Activated CD4-positive, alpha-beta memory T cell treated with anti-CD3 and anti-CD28 coated beads for 36 hours (primary cell): ENCODE data around the gene PLPP6. TPM values are rescaled to one million over a fixed set of nuclear protein-coding genes. Genes with fewer than 3 reads are reported as not detected.

ENCODE experiments used
- CTCF ChIA-PET: fragments of 350-600 bp; sonication (Branson Sonifier 250); formaldehyde crosslinking; loops from one replicate; lab custom pipeline; 2021; ENCODE audit warnings: antibody characterized with exemption, inconsistent platforms; lab: Charles Lee
- POLR2A ChIA-PET: fragments of 350-600 bp; sonication (Branson Sonifier 250); formaldehyde crosslinking; loops from one replicate; lab custom pipeline; 2021; ENCODE audit warnings: antibody characterized with exemption; lab: Charles Lee
- DNase-seq: peaks from one replicate; pipeline ENCODE4 v3.0.0-alpha.2; 2020
- H3K27ac Mint-ChIP-seq: one replicate; pipeline ENCODE4 v1.8.0; 2021; ENCODE audit warnings: mixed read lengths
- H3K27me3 Mint-ChIP-seq: one replicate; pipeline ENCODE4 v1.8.0; 2021; ENCODE audit warnings: mixed read lengths
- H3K36me3 Mint-ChIP-seq: one replicate; pipeline ENCODE4 v1.8.0; 2021; ENCODE audit warnings: mixed read lengths
- H3K4me1 Mint-ChIP-seq: one replicate; pipeline ENCODE4 v1.8.0; 2021; ENCODE audit warnings: low read depth, mixed read lengths
- H3K4me3 Mint-ChIP-seq: one replicate; pipeline ENCODE4 v1.8.0; 2021; ENCODE audit warnings: mild to moderate bottlenecking, mixed read lengths
- H3K9me3 Mint-ChIP-seq: one replicate; pipeline ENCODE4 v1.8.0; 2021; ENCODE audit warnings: mixed read lengths
- intact Hi-C: fragments of 100-400 bp; cut with micrococcal nuclease; formaldehyde crosslinking; loops from one replicate; pipeline ENCODE4 v1.15.1; 2023
- total RNA-seq, 2 experiments: library from RNA; stranded (reverse); gene quantifications; one replicate each; pipeline ENCODE4 v1.2.3, GENCODE V29; 2021

The PLPP6 gene
- total RNA-seq, 2 experiments from 2014 or later, result 4.4 to 4.6 TPM

DNA sequence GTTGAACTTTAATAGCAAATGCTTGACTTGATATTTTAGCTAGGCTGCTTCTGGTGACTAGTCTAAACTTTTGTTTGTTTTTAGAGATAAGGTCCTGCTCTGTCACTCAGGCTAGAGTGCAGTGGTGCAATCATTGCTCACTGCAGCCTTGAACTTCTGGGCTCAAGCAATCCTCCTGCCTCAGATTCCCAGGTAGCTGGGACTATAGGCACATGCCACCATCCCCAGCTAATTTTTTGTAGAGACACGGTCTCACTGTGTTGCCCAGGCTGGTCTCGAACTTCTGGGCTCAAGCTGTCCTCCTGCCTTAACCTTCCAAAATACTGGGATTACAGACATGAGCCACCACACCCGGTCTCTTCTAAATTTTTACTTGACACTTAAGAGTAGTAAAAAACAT is 38.0 kb downstream of the PLPP6 start:
- Mint-ChIP-seq H3K27ac (no peak overlapping the region), H3K9me3 (no peaks in the 10 kb centered on the region), H3K4me3 (no peak overlapping the region), H3K36me3 (peaks cover 28% of the 10 kb centered on the region), H3K4me1 (peaks cover 24% of the 10 kb centered on the region), H3K27me3 (no peaks in the 10 kb centered on the region)
- intact Hi-C loops, result no loop called here
- POLR2A ChIA-PET, result no interaction called here
- no peak for DNase-seq
- CTCF ChIA-PET, result no interaction called here

DNA sequence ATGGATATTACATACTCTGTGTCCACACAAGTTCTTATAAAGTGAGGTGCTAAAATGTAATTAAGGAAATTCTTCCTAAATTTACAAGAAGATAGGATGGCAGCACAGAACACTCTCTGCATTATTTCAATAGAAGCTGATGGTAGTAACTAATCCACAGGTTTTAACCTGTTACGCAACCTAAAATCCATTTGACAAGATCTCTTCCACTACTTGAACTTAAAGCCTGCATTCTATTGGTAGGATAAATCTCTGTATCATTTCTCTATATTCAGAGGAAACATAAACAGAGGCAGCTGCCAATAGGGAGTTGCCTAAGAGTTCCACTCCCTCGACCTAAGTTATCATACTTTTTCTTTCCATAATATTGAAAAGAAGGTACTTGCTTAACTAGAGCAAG is 38.8 kb downstream of the PLPP6 start:
- H3K27ac Mint-ChIP-seq, result no peak overlapping the region
- H3K27me3 Mint-ChIP-seq, result no peaks in the 10 kb centered on the region
- H3K36me3 Mint-ChIP-seq, result peaks cover 30% of the 10 kb centered on the region
- intact Hi-C loops, result no loop called here
- no peaks in the 10 kb centered on the region for H3K9me3 Mint-ChIP-seq
- H3K4me1 Mint-ChIP-seq, result peaks cover 23% of the 10 kb centered on the region
- ChIA-PET CTCF (interaction anchor here (1.1 kb wide), 1 partner anchor 96 kb away, joined by 3 read pairs; no protein-coding TSS in a partner anchor), POLR2A (no interaction called here)
- H3K4me3 Mint-ChIP-seq, result no peak overlapping the region
- no peak for DNase-seq

DNA sequence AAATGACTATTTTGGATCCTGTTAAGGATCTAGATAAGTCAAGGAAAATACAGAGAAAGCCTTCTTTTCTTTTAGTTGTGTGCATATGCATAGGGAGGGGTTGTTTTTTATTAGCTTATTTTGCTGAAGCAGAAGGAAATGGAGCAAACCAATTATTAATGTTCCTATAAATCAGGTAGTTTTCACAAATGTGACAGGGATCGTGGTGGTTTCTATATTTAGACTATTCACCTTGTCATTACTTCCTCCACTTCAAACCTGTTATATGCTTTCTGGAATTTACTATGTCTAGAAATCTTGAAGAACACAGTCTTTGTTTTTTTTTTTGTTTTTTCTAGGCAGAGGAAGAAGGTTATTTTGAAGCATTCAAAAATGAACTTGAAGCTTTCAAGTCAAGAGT is 39.4 kb downstream of the PLPP6 start:
- Mint-ChIP-seq H3K27ac (no peak overlapping the region), H3K9me3 (no peaks in the 10 kb centered on the region), H3K4me1 (peaks cover 19% of the 10 kb centered on the region), H3K27me3 (no peaks in the 10 kb centered on the region), H3K36me3 (peaks cover 29% of the 10 kb centered on the region), H3K4me3 (no peak overlapping the region)
- ChIA-PET CTCF (interaction anchor here (1.1 to 1.8 kb wide), 2 partner anchors 58 to 97 kb away, joined by 3 to 5 read pairs; no protein-coding TSS in a partner anchor), POLR2A (no interaction called here)
- intact Hi-C loops, result no loop called here
- no peak for DNase-seq

DNA sequence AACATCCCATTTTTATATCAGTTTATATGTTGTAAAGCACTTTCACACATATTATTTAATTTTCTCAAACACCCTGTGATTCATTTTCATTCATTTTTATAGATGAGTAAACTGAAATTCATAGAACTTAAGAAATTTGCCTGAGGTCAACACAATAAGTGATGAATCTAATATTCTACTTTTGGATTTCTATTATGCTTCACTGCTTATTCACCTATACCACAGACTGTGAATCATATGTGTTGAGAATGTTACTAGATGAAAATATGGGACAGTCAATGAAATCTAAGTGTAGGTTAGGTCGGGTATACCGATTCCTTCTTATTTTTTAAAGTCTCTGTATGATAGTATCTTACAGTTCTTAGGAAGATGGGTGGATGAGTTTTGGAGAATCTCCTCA is 42.0 kb downstream of the PLPP6 start:
- H3K27ac Mint-ChIP-seq, result no peak overlapping the region
- no peaks in the 10 kb centered on the region for H3K27me3 Mint-ChIP-seq
- POLR2A ChIA-PET, result interaction anchor here (0.9 kb wide), 1 partner anchor 36 kb away, joined by 3 read pairs; no protein-coding TSS in a partner anchor

DNA sequence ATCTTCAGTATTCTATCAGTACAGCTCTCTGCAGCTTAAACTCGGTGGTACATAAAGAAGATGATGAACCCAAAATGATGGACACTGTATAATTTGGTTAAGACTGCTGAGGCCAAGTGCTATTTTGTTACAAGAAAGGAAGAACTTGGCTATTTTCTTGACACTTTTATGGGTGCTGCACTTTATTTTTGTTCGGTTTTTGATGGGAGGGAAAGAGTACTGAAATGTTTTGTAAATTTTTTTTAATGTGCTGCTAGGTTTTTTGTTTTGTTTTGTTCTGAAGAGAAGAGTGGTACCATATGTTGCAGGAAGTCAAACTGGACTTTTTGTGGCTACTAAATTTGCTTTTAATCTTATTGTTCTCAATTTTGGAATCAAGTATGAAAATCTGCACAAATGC is 43.9 kb downstream of the PLPP6 start:
- intact Hi-C loops, result no loop called here
- Mint-ChIP-seq H3K4me1 (peaks cover 15% of the 10 kb centered on the region), H3K36me3 (peaks cover 37% of the 10 kb centered on the region), H3K27me3 (no peaks in the 10 kb centered on the region), H3K27ac (peak overlapping the region; percentile 4), H3K4me3 (no peak overlapping the region), H3K9me3 (no peaks in the 10 kb centered on the region)
- CTCF ChIA-PET, result interaction anchor here (1.1 kb wide), 1 partner anchor 101 kb away, joined by 3 read pairs; no protein-coding TSS in a partner anchor
- POLR2A ChIA-PET, result no interaction called here
- no peak for DNase-seq

More for the DNA sequence above, 42.0 kb downstream of the PLPP6 start:
- no peaks in the 10 kb centered on the region for H3K9me3 Mint-ChIP-seq
- no peak for DNase-seq
- H3K36me3 Mint-ChIP-seq, result peaks cover 34% of the 10 kb centered on the region
- CTCF ChIA-PET, result no interaction called here
- intact Hi-C loops, result no loop called here
- no peak overlapping the region for H3K4me3 Mint-ChIP-seq
- peaks cover 15% of the 10 kb centered on the region for H3K4me1 Mint-ChIP-seq

DNA sequence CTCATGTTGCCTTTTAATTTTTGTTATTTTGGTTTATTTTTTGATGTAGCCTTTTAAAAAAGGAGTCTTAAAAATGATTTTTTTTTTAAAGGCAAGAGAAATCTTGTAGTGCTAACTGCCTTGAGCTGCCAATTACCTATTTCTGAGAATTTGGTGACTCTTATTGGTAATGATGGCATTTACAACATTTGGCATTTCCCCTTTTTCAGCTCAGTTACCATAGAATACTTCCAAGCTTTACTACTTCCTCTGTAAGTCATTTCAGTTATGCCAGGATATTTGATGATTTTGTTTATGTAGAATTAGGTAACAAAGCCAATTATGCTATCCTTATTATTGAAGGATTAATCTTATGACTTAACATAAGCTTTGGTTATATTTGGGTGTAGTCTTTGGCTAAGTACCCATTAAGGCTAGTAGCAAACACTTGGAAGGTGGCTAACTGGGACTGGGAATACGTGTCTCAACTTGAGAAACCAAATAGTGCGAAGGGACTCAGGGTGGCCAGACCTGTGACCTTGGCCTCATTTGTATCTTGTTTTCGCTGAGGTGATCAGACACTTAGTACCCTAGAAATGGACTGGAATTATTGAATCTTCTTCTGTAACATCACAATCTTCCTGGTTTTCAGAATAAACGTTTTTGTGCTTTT is 45.0 kb downstream of the PLPP6 start:
- no peaks in the 10 kb centered on the region for H3K27me3 Mint-ChIP-seq
- peaks cover 26% of the 10 kb centered on the region for H3K36me3 Mint-ChIP-seq
- peaks cover 12% of the 10 kb centered on the region for H3K4me1 Mint-ChIP-seq
- ChIA-PET CTCF (interaction anchor here (1.1 kb wide), 1 partner anchor 102 kb away, joined by 3 read pairs; no protein-coding TSS in a partner anchor), POLR2A (interaction anchor here (1.4 kb wide), 1 partner anchor 33 kb away, joined by 4 read pairs; no protein-coding TSS in a partner anchor)
- intact Hi-C loops, result no loop called here
- H3K27ac Mint-ChIP-seq, result no peak overlapping the region
- H3K4me3 Mint-ChIP-seq, result no peak overlapping the region
- no peak for DNase-seq
- H3K9me3 Mint-ChIP-seq, result no peaks in the 10 kb centered on the region

DNA sequence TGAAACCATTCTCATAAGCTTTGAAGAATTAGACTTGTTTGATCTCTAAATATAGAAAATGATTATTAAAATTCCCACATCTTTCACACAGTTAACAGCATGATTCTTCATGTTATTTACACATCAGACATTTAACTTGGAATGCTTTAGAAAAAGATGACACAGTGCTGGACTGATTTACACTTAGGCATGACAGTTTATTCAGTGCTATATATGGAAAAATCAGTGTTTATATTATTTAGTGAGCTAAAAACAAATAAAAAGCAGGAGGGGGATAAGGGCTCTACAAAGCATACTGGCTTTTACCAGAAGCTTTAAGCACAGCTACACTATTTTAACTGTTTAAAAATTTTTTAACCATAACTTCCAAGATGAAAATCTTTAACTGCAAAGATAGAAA is 47.3 kb downstream of the PLPP6 start:
- peaks cover 5% of the 10 kb centered on the region for H3K9me3 Mint-ChIP-seq
- ChIA-PET POLR2A (no interaction called here), CTCF (no interaction called here)
- DNase-seq, result no peak
- H3K27ac Mint-ChIP-seq, result no peak overlapping the region
- intact Hi-C loops, result no loop called here
- peaks cover 3% of the 10 kb centered on the region for H3K4me1 Mint-ChIP-seq
- H3K27me3 Mint-ChIP-seq, result no peaks in the 10 kb centered on the region
- H3K36me3 Mint-ChIP-seq, result peaks cover 18% of the 10 kb centered on the region
- no peak overlapping the region for H3K4me3 Mint-ChIP-seq

DNA sequence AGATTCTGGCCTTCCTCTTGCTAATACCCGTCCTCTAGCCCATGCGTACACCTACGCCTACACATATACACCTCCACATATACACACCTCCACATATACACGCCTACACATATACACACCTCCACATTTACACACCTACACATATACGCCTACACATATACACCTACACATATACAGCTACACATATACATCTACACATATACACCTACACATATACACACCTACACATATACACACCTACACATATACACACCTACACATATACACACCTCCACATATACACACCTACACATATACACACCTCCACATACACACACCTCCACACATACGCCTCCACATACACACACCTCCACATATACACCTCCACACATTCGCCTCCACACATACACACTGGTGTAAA is 51.8 kb downstream of the PLPP6 start:
- no peak for DNase-seq
- H3K4me3 Mint-ChIP-seq, result no peak overlapping the region
- POLR2A ChIA-PET, result no interaction called here
- no peaks in the 10 kb centered on the region for H3K4me1 Mint-ChIP-seq
- intact Hi-C loops, result no loop called here
- CTCF ChIA-PET, result no interaction called here
- no peaks in the 10 kb centered on the region for H3K27me3 Mint-ChIP-seq
- H3K27ac Mint-ChIP-seq, result peak overlapping the region; percentile 2
- peaks cover 12% of the 10 kb centered on the region for H3K36me3 Mint-ChIP-seq
- peaks cover 5% of the 10 kb centered on the region for H3K9me3 Mint-ChIP-seq

DNA sequence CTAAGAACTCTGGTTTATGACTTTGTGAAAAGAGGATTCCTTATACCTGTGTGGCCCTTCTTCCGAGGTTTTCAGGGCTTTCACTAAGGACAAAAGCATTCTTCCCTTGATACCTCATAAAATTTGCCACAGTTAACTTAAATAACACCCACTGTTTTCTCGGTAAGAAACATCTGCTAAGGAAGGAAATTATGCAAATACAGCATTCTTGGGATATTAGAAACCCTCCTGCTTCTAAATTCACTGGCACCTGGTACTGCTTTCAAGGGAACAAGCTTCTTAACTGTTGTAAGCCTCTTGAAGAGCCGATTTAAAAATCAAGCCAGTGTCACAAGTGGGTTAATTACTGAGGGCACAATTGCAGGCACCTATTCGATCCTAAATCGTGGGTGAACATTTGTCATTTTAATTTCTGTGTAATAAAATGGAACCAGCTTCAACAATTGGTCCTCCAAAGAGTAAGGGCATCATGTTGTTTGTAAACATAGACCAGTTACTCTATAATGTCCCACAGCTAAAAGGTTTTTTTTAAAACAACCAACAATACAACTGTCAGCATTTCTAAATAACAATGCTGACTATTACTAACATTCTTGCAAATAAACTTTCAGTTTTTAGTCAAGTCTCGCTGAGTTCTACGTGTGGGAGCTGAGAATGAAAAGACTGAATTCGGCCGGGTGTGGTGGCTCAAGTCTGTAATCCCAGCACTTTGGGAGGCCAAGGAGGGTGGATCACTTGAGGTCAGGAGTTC is 52.3 kb downstream of the PLPP6 start:
- Mint-ChIP-seq H3K36me3 (peaks cover 9% of the 10 kb centered on the region), H3K4me1 (no peaks in the 10 kb centered on the region), H3K9me3 (peaks cover 5% of the 10 kb centered on the region), H3K27ac (peak overlapping the region; percentile 2), H3K27me3 (no peaks in the 10 kb centered on the region), H3K4me3 (no peak overlapping the region)
- DNase-seq, result no peak
- ChIA-PET POLR2A (no interaction called here), CTCF (interaction anchor here (0.6 kb wide), 1 partner anchor 779 kb away, joined by 3 read pairs; no protein-coding TSS in a partner anchor)
- intact Hi-C loops, result no loop called here

Other genes starting within 250 kb of the PLPP6 start
- not detected for gene SLC1A1, start 171.8 kb upstream of the PLPP6 start, total RNA-seq
- gene SPATA6L, start 4.2 kb downstream of the PLPP6 start, total RNA-seq, result under 1 TPM; 0.48 to 0.59 TPM
- gene CDC37L1, start 17.3 kb downstream of the PLPP6 start, total RNA-seq, result 10 to 100 TPM in 1 of 2 experiments, 1 to 10 TPM in 1; 9.7 to 11.0 TPM
- gene AK3, start 78.9 kb downstream of the PLPP6 start, total RNA-seq, result 10 to 100 TPM; 33.8 to 34.5 TPM
- 10 to 100 TPM; 26.0 to 28.2 TPM for gene RCL1, start 130.7 kb downstream of the PLPP6 start, total RNA-seq